Neural progenitor cell (in vitro differentiated cells): ENCODE results near the gene SEBOX.

Source experiments
- CTCF ChIP-seq: fragments of 200-600 bp; sonication (generic); IDR thresholded peaks from 2 replicates; pipeline ENCODE4 v1.5.1; 2017; ENCODE audit warnings: antibody characterized with exemption, mild to moderate bottlenecking
- EZH2 ChIP-seq: fragments of 200-600 bp; sonication (generic); IDR thresholded peaks from 2 replicates; pipeline ENCODE4 v1.6.1; 2017; ENCODE audit warnings: antibody characterized with exemption, mild to moderate bottlenecking, moderate library complexity
- EZH2phosphoT487 ChIP-seq: fragments of 200-600 bp; sonication (generic); IDR thresholded peaks from 2 replicates; pipeline ENCODE4 v1.6.1; 2017; ENCODE audit warnings: antibody characterized with exemption

DNA sequence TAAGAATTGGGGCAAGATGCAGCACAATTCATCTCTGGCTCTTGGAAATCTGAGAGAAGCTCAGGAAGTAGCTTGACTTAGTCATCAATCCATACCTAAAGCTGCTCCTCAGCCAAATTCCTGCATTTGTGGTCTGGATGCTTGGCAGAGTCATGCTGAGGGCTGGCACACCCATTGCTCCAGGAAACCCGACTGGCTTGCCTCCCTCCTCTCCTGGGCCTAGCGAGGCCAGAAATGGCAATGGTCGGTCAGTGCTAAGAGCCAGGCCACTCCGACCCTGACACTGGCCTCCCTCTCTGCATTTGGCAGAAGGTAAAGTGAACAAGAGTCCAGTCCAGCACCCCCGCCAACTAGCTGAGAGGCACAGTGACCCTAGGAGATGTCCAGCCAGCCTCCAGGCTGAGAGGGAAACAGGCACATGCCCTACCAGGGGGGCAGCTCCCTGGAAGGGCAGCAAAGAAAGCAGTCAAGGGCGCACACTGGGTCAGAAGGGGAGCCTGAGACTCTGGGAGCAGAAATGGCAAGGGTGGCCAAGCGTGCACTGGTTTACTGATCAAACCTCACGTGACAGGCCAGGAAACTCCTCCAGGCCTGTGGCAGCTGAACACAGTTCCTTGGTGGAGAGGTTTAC is 17.6 kb downstream of the SEBOX start:
- no peak for TF ChIP-seq CTCF
- no peak for TF ChIP-seq EZH2phosphoT487
- TF ChIP-seq EZH2, result no peak
